ENCODE results near the gene KLHL34.

KLHL34 gene

GRCh38 chrX:21623778-21624501, 34.2 kb downstream of the KLHL34 start:
- Mint-ChIP-seq H3K36me3 (peaks cover 24 to 26% of the 10 kb centered on the region in 2 donors), H3K4me3 (no peak overlapping the region), H3K27ac (no peak overlapping the region), H3K4me1 (peaks cover 1 to 4% of the 10 kb centered on the region in 2 donors), H3K9me3 (peaks cover 2 to 12% of the 10 kb centered on the region in 2 donors), H3K27me3 (no peaks in the 10 kb centered on the region)
- ATAC-seq (replicated peaks) (no peak), DNase-seq (no peak)

GRCh38 chrX:21620234-21620633, 37.9 kb downstream of the KLHL34 start:
- no peak overlapping the region for H3K4me3 Mint-ChIP-seq
- H3K4me1 Mint-ChIP-seq, result no peaks in the 10 kb centered on the region
- H3K27me3 Mint-ChIP-seq, result no peaks in the 10 kb centered on the region

GRCh38 chrX:21616386-21616785, 41.7 kb downstream of the KLHL34 start:
- Mint-ChIP-seq H3K27me3 (no peaks in the 10 kb centered on the region), H3K4me3 (no peak overlapping the region), H3K36me3 (peaks cover 7 to 12% of the 10 kb centered on the region in 2 donors), H3K4me1 (no peaks in the 10 kb centered on the region), H3K27ac (no peak overlapping the region), H3K9me3 (no peaks in the 10 kb centered on the region)
- no peak for ATAC-seq (replicated peaks)
- DNase-seq, result no peak

More at GRCh38 chrX:21620234-21620633, 37.9 kb downstream of the KLHL34 start:
- peaks cover 2 to 3% of the 10 kb centered on the region in 2 donors for H3K36me3 Mint-ChIP-seq
- no peaks in the 10 kb centered on the region for H3K9me3 Mint-ChIP-seq
- no peak for DNase-seq
- no peak for ATAC-seq (replicated peaks)
- no peak overlapping the region for H3K27ac Mint-ChIP-seq

- no peaks in the 10 kb centered on the region for H3K9me3 Mint-ChIP-seq
- H3K27me3 Mint-ChIP-seq, result no peaks in the 10 kb centered on the region
- H3K36me3 Mint-ChIP-seq, result peaks cover 15 to 22% of the 10 kb centered on the region in 2 donors
- no peak for DNase-seq
- H3K4me1 Mint-ChIP-seq, result no peaks in the 10 kb centered on the region
- no peak overlapping the region for H3K4me3 Mint-ChIP-seq
- H3K27ac Mint-ChIP-seq, result no peak overlapping the region
- ATAC-seq (replicated peaks), result no peak
Measured at GRCh38 chrX:21612154-21612553, 46.0 kb downstream of the KLHL34 start.

- H3K27ac Mint-ChIP-seq, result no peak overlapping the region
- peaks cover 19 to 27% of the 10 kb centered on the region in 2 donors for H3K36me3 Mint-ChIP-seq
- DNase-seq, result no peak
- H3K9me3 Mint-ChIP-seq, result no peaks in the 10 kb centered on the region
- no peaks in the 10 kb centered on the region for H3K27me3 Mint-ChIP-seq
- no peak for ATAC-seq (replicated peaks)
- H3K4me1 Mint-ChIP-seq, result no peaks in the 10 kb centered on the region
- no peak overlapping the region for H3K4me3 Mint-ChIP-seq
Measured at GRCh38 chrX:21610168-21610567, 48.0 kb downstream of the KLHL34 start.

GRCh38 chrX:21606002-21606401, 52.1 kb downstream of the KLHL34 start:
- peaks cover 14 to 15% of the 10 kb centered on the region in 2 donors for H3K36me3 Mint-ChIP-seq
- no peak for DNase-seq
- H3K9me3 Mint-ChIP-seq, result no peaks in the 10 kb centered on the region
- no peak for ATAC-seq (replicated peaks)
- no peaks in the 10 kb centered on the region for H3K27me3 Mint-ChIP-seq
- H3K27ac Mint-ChIP-seq, result no peak overlapping the region
- H3K4me3 Mint-ChIP-seq, result no peak overlapping the region
- no peaks in the 10 kb centered on the region for H3K4me1 Mint-ChIP-seq

Data from stimulated activated naive B cell treated with anti-CD40 and anti-IgM and Interleukin-4, amounts not matched to agents 10 μg/mL and 1 μg/mL and 100 μg/mL, for 72 hours (primary cell).